Keratinocyte (primary cell): ENCODE measurements around the gene CTAGE1.
"Not testable (repeated sequence)": the region's sequence is repeated elsewhere in the genome, so short reads cannot be mapped to it uniquely, and the experiment has no call there.

Source experiments
- EZH2 ChIP-seq: IDR thresholded peaks from one replicate; pipeline ENCODE4 v1.6.1; 2012; ENCODE audit warnings: inconsistent platforms, mild to moderate bottlenecking, low read length, moderate library complexity
- TF ChIP-seq, protein P1 (sequence below), 3 experiments: IDR thresholded peaks in 1 of 3; conservative IDR thresholded peaks in 1 of 3; optimal IDR thresholded peaks in 1 of 3; 2 replicates in 2 of 3; 3 replicates in 1 of 3; pipeline versions ENCODE3 to v1.5.1; 2011; ENCODE audit warnings: low read length in 3 of 3, mild to moderate bottlenecking in 3 of 3, moderate library complexity in 2 of 3, control low read depth in 1 of 3, inconsistent platforms in 1 of 3; ENCODE audit not compliant: insufficient read depth in 2 of 3; ENCODE audit errors: extremely low read depth in 1 of 3

- TF ChIP-seq, protein P1, sequence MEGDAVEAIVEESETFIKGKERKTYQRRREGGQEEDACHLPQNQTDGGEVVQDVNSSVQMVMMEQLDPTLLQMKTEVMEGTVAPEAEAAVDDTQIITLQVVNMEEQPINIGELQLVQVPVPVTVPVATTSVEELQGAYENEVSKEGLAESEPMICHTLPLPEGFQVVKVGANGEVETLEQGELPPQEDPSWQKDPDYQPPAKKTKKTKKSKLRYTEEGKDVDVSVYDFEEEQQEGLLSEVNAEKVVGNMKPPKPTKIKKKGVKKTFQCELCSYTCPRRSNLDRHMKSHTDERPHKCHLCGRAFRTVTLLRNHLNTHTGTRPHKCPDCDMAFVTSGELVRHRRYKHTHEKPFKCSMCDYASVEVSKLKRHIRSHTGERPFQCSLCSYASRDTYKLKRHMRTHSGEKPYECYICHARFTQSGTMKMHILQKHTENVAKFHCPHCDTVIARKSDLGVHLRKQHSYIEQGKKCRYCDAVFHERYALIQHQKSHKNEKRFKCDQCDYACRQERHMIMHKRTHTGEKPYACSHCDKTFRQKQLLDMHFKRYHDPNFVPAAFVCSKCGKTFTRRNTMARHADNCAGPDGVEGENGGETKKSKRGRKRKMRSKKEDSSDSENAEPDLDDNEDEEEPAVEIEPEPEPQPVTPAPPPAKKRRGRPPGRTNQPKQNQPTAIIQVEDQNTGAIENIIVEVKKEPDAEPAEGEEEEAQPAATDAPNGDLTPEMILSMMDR (optimal IDR thresholded peaks at IDR 0.05 in 1 of 3, IDR thresholded peaks at IDR 0.05 in 1 of 3, conservative IDR thresholded peaks at IDR 0.05 in 1 of 3; ENCODE audit: extremely low read depth in 1 of 3, insufficient read depth in 2 of 3, low read length in 3 of 3), result not testable (repeated sequence)
- not testable (repeated sequence) for TF ChIP-seq EZH2
These were observed 24.6 kb downstream of the CTAGE1 start for GRCh38 chr18:22393164-22393563.
